T-helper 2 cell treated with Interferon-gamma antibody and Interleukin-4, amounts not matched to agents 5 μg/mL and 100 μg/mL, for 36 hours (primary cell): ENCODE measurements around the gene PRX.
A peak's percentile ranks its signal among the peaks of the same experiment; 100 is the strongest.

Experiments used
- DNase-seq: peaks from one replicate; pipeline ENCODE4 v3.0.0; 2021; ENCODE audit warnings: low spot score
- H3K27ac Mint-ChIP-seq: one replicate; pipeline ENCODE4 v1.8.0; 2021; ENCODE audit warnings: mild to moderate bottlenecking, mixed read lengths
- H3K27me3 Mint-ChIP-seq: one replicate; pipeline ENCODE4 v1.8.0; 2021; ENCODE audit warnings: low read depth, mixed read lengths
- H3K36me3 Mint-ChIP-seq: one replicate; pipeline ENCODE4 v1.8.0; 2021; ENCODE audit warnings: low read depth, mixed read lengths
- H3K4me1 Mint-ChIP-seq: one replicate; pipeline ENCODE4 v1.8.0; 2021; ENCODE audit warnings: low read depth, mixed read lengths
- H3K4me3 Mint-ChIP-seq: one replicate; pipeline ENCODE4 v1.8.0; 2022; ENCODE audit warnings: mild to moderate bottlenecking, moderate library complexity, mixed read lengths
- H3K9me3 Mint-ChIP-seq: one replicate; pipeline ENCODE4 v1.8.0; 2021; ENCODE audit warnings: mixed read lengths

PRX gene

GRCh38 chr19:40365010-40365409, 48.2 kb downstream of the PRX start:
- Mint-ChIP-seq H3K27ac (no peak overlapping the region), H3K4me3 (peak overlapping the region; percentile 69), H3K27me3 (no peaks in the 10 kb centered on the region), H3K9me3 (no peaks in the 10 kb centered on the region), H3K36me3 (peaks cover 7% of the 10 kb centered on the region), H3K4me1 (peaks cover 12% of the 10 kb centered on the region)
- no peak for DNase-seq

GRCh38 chr19:40363069-40363468, 50.1 kb downstream of the PRX start:
- Mint-ChIP-seq H3K4me1 (peaks cover 15% of the 10 kb centered on the region), H3K9me3 (no peaks in the 10 kb centered on the region), H3K36me3 (peaks cover 7% of the 10 kb centered on the region), H3K27me3 (no peaks in the 10 kb centered on the region), H3K27ac (peak overlapping the region; percentile 42), H3K4me3 (no peak overlapping the region)
- DNase-seq, result no peak

- H3K9me3 Mint-ChIP-seq, result no peaks in the 10 kb centered on the region
- no peak for DNase-seq
- H3K36me3 Mint-ChIP-seq, result peaks cover 7% of the 10 kb centered on the region
- H3K27ac Mint-ChIP-seq, result no peak overlapping the region
- H3K27me3 Mint-ChIP-seq, result no peaks in the 10 kb centered on the region
- peaks cover 16% of the 10 kb centered on the region for H3K4me1 Mint-ChIP-seq
- no peak overlapping the region for H3K4me3 Mint-ChIP-seq
Observed at GRCh38 chr19:40362160-40362559, 51.0 kb downstream of the PRX start.

GRCh38 chr19:40360708-40361241, 52.4 kb downstream of the PRX start:
- no peak for DNase-seq
- H3K9me3 Mint-ChIP-seq, result no peaks in the 10 kb centered on the region
- no peaks in the 10 kb centered on the region for H3K27me3 Mint-ChIP-seq
- H3K27ac Mint-ChIP-seq, result no peak overlapping the region
- H3K4me1 Mint-ChIP-seq, result peaks cover 18% of the 10 kb centered on the region
- H3K4me3 Mint-ChIP-seq, result no peak overlapping the region
- H3K36me3 Mint-ChIP-seq, result peaks cover 3% of the 10 kb centered on the region

- Mint-ChIP-seq H3K4me1 (peaks cover 17% of the 10 kb centered on the region), H3K4me3 (no peak overlapping the region), H3K27ac (no peak overlapping the region), H3K9me3 (no peaks in the 10 kb centered on the region), H3K27me3 (no peaks in the 10 kb centered on the region), H3K36me3 (peaks cover 3% of the 10 kb centered on the region)
- no peak for DNase-seq
Observed at GRCh38 chr19:40360020-40360707, 53.0 kb downstream of the PRX start.

GRCh38 chr19:40358773-40359172, 54.4 kb downstream of the PRX start:
- H3K36me3 Mint-ChIP-seq, result no peaks in the 10 kb centered on the region
- H3K9me3 Mint-ChIP-seq, result no peaks in the 10 kb centered on the region
- no peaks in the 10 kb centered on the region for H3K27me3 Mint-ChIP-seq
- peaks cover 13% of the 10 kb centered on the region for H3K4me1 Mint-ChIP-seq
- H3K27ac Mint-ChIP-seq, result no peak overlapping the region
- H3K4me3 Mint-ChIP-seq, result no peak overlapping the region
- DNase-seq, result no peak

- Mint-ChIP-seq H3K36me3 (no peaks in the 10 kb centered on the region), H3K4me1 (peaks cover 9% of the 10 kb centered on the region), H3K27me3 (no peaks in the 10 kb centered on the region), H3K4me3 (no peak overlapping the region), H3K9me3 (no peaks in the 10 kb centered on the region), H3K27ac (peak overlapping the region; percentile 15)
- no peak for DNase-seq
Observed at GRCh38 chr19:40357640-40358039, 55.5 kb downstream of the PRX start.

- Mint-ChIP-seq H3K9me3 (no peaks in the 10 kb centered on the region), H3K27ac (no peak overlapping the region), H3K4me3 (no peak overlapping the region), H3K27me3 (no peaks in the 10 kb centered on the region), H3K36me3 (no peaks in the 10 kb centered on the region), H3K4me1 (peaks cover 9% of the 10 kb centered on the region)
- DNase-seq, result no peak
Observed at GRCh38 chr19:40356681-40357595, 56.2 kb downstream of the PRX start.

- DNase-seq, result no peak
- no peaks in the 10 kb centered on the region for H3K9me3 Mint-ChIP-seq
- no peak overlapping the region for H3K4me3 Mint-ChIP-seq
- no peaks in the 10 kb centered on the region for H3K36me3 Mint-ChIP-seq
- H3K27me3 Mint-ChIP-seq, result no peaks in the 10 kb centered on the region
- H3K4me1 Mint-ChIP-seq, result peaks cover 8% of the 10 kb centered on the region
- peak overlapping the region; percentile 2 for H3K27ac Mint-ChIP-seq
Observed at GRCh38 chr19:40355975-40356680, 57.0 kb downstream of the PRX start.

GRCh38 chr19:40348961-40349507, 64.1 kb downstream of the PRX start:
- H3K36me3 Mint-ChIP-seq, result peaks cover 2% of the 10 kb centered on the region
- peak overlapping the region; percentile 91 for H3K4me3 Mint-ChIP-seq
- no peaks in the 10 kb centered on the region for H3K9me3 Mint-ChIP-seq
- H3K27ac Mint-ChIP-seq, result peak overlapping the region; percentile 96
- no peak for DNase-seq
- H3K27me3 Mint-ChIP-seq, result no peaks in the 10 kb centered on the region
- H3K4me1 Mint-ChIP-seq, result peaks cover 22% of the 10 kb centered on the region

GRCh38 chr19:40348125-40348913, 64.9 kb downstream of the PRX start, which contains the start of the genes C19orf47 and PLD3:
TSS of gene C19orf47 (minus strand) at chr19:40348397. CDS start at chr19:40341857, 6,540 bp downstream.
TSS of gene PLD3 (plus strand) at chr19:40348695. CDS start at chr19:40366484, 17,789 bp downstream.
- H3K36me3 Mint-ChIP-seq, result peaks cover 2% of the 10 kb centered on the region
- no peaks in the 10 kb centered on the region for H3K9me3 Mint-ChIP-seq
- H3K4me3 Mint-ChIP-seq, result peak within 1 kb of the TSS; percentile 91
- peaks cover 22% of the 10 kb centered on the region for H3K4me1 Mint-ChIP-seq
- no peaks in the 10 kb centered on the region for H3K27me3 Mint-ChIP-seq
- H3K27ac Mint-ChIP-seq, result peak within 1 kb of the TSS; percentile 96
- peak; percentile 100 for DNase-seq

- no peak for DNase-seq
- peaks cover 18% of the 10 kb centered on the region for H3K4me1 Mint-ChIP-seq
- H3K9me3 Mint-ChIP-seq, result no peaks in the 10 kb centered on the region
- no peak overlapping the region for H3K4me3 Mint-ChIP-seq
- no peaks in the 10 kb centered on the region for H3K27me3 Mint-ChIP-seq
- H3K27ac Mint-ChIP-seq, result peak overlapping the region; percentile 19
- H3K36me3 Mint-ChIP-seq, result peaks cover 3% of the 10 kb centered on the region
Observed at GRCh38 chr19:40344422-40344821, 68.8 kb downstream of the PRX start.
